Right atrium auricular region (tissue), 2 donors: ENCODE results near the gene PLEKHA8. TPM values are rescaled to one million over a fixed set of nuclear protein-coding genes. Genes with fewer than 3 reads are reported as not detected.

Experiments
- DNase-seq: peaks from one replicate; pipeline ENCODE4 v3.0.0-alpha.2; 2019; ENCODE audit warnings: low spot score
- H3K27ac ChIP-seq, 2 donors: fragments of 200-600 bp; sonication (generic); 1 replicate in 1 of 2; 2 replicates in 1 of 2; pipeline ENCODE4 v1.5.1; 2016 to 2019
- H3K27me3 ChIP-seq, 2 donors: fragments of 200-600 bp; sonication (generic); one replicate each; pipeline versions ENCODE4 v1.5.1 to v1.6.0; 2017 to 2019
- H3K36me3 ChIP-seq: fragments of 200-600 bp; sonication (generic); one replicate; pipeline ENCODE4 v1.5.1; 2016
- H3K4me1 ChIP-seq, 2 donors: fragments of 200-600 bp; sonication (generic); one replicate each; pipeline versions ENCODE4 v1.5.1 to v1.6.0; 2017 to 2019
- H3K4me3 ChIP-seq, 2 donors: fragments of 200-600 bp; sonication (generic); 1 replicate in 1 of 2; 2 replicates in 1 of 2; pipeline ENCODE4 v1.5.1; 2017 to 2019; ENCODE audit warnings: mild to moderate bottlenecking in 1 of 2, moderate library complexity in 1 of 2
- H3K9me3 ChIP-seq, 2 donors: fragments of 200-600 bp; sonication (generic); one replicate each; pipeline ENCODE4 v1.5.1; 2019
- total RNA-seq, 2 donors: library from RNA; depleted of rRNA; stranded (reverse); fragments of >200 nt; gene quantifications; one replicate each; pipeline ENCODE4 v1.1.0, GENCODE V29; 2016
- TF ChIP-seq, protein P1 (sequence below), 2 donors: fragments of 200-600 bp; sonication (generic); IDR thresholded peaks; one replicate each; pipeline ENCODE4 v1.5.1; 2019; ENCODE audit warnings: antibody characterized with exemption in 2 of 2

Gene PLEKHA8
- total RNA-seq, 2 donors from 2014 or later, result 2.0 to 3.3 TPM

DNA sequence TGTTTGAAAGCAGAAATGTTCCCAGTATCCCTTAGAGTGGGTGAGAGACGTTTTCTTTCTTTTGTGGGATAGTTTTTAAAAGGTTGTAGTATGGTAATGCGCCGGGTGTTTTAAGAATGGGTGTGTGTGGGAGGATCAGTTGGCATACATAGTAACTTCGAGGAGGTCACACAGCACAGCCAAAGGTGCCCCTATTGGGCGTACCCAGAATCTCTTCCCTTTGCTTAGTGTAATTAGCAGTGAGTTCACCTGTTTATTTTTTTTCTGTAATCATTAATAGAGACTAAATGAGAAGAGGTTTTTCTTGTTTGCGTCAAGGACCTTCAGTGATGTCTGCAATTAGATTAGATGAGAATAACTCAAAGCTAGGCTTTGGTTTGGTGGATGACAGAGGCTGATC, 1.5 kb downstream of the PLEKHA8 start:
- H3K27me3 ChIP-seq, result no peaks in the 10 kb centered on the region
- peak overlapping the region in 1 of 2 donors; percentile 94 for H3K4me3 ChIP-seq
- TF ChIP-seq, protein P1, sequence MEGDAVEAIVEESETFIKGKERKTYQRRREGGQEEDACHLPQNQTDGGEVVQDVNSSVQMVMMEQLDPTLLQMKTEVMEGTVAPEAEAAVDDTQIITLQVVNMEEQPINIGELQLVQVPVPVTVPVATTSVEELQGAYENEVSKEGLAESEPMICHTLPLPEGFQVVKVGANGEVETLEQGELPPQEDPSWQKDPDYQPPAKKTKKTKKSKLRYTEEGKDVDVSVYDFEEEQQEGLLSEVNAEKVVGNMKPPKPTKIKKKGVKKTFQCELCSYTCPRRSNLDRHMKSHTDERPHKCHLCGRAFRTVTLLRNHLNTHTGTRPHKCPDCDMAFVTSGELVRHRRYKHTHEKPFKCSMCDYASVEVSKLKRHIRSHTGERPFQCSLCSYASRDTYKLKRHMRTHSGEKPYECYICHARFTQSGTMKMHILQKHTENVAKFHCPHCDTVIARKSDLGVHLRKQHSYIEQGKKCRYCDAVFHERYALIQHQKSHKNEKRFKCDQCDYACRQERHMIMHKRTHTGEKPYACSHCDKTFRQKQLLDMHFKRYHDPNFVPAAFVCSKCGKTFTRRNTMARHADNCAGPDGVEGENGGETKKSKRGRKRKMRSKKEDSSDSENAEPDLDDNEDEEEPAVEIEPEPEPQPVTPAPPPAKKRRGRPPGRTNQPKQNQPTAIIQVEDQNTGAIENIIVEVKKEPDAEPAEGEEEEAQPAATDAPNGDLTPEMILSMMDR (IDR thresholded peaks at IDR 0.05), result no peak
- H3K9me3 ChIP-seq, result no peaks in the 10 kb centered on the region
- H3K27ac ChIP-seq, result no peak overlapping the region
- peaks cover 0 to 42% of the 10 kb centered on the region in 2 donors for H3K4me1 ChIP-seq
- H3K36me3 ChIP-seq, result no peaks in the 10 kb centered on the region
- DNase-seq, result no peak

DNA sequence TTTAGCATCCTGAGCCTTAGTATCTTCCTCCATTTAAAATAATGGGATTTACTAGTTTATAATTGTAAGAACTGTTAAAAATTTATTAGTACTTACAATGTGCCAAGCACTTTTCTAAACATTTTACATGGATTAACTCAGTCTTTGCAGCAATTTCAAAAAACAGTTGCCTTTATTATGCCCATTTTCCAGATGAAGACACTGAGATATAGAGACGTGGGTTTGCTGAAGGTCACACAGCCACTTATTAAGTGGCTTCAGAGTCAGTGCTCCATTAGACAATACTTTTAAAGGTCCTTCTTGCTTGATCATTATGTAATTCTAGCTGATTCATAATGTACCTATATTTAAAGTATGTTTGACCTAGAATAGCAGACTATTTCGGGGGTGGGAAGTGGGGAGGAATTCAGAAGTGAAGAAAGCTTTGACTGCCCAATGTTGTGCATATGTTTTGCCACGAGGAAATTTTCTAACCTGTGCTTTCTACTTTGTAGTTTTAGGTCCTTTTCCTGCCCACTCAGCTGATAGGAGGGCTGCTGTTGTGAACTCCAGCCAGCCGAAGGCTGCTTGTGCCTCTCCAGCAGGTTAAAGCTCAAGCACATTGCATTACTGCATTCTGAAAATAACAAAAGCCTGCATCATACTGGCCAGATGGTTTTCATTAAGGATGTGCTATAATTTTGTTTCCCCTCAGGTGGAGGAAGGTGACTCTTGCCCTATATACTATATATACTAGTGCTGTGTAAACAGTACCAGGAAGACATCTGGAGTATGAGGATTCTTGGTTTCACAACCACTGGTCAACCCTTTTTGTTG, 4.3 kb downstream of the PLEKHA8 start:
- no peaks in the 10 kb centered on the region for H3K27me3 ChIP-seq
- H3K27ac ChIP-seq, result no peak overlapping the region
- no peaks in the 10 kb centered on the region for H3K9me3 ChIP-seq
- no peaks in the 10 kb centered on the region for H3K36me3 ChIP-seq
- TF ChIP-seq, protein P1 (IDR thresholded peaks at IDR 0.05), result no peak
- peaks cover 0 to 22% of the 10 kb centered on the region in 2 donors for H3K4me1 ChIP-seq
- H3K4me3 ChIP-seq, result no peak overlapping the region
- DNase-seq, result no peak

DNA sequence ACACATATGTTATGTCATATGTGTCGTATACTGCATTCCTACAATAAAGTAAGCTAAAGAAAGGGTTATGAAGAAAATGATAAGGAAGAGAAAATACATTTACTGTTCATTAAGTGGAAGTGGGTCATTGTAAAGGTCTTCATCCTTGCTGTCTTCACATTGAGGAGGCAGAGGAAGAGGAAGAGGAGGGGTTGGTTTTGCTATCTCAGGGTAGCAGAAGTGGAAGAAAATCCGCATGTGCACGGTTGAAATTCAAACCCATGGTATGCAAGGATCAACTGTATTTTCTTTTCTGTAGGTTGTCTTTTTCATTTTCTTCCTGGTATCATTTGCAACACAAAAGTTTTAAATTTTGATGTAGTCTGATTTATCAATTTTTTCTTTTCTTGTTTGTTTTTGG, 6.3 kb downstream of the PLEKHA8 start:
- H3K27ac ChIP-seq, result no peak overlapping the region
- no peak overlapping the region for H3K4me3 ChIP-seq
- no peaks in the 10 kb centered on the region for H3K36me3 ChIP-seq
- peaks cover 0 to 15% of the 10 kb centered on the region in 2 donors for H3K4me1 ChIP-seq
- TF ChIP-seq, protein P1 (IDR thresholded peaks at IDR 0.05), result no peak
- H3K27me3 ChIP-seq, result no peaks in the 10 kb centered on the region
- no peak for DNase-seq
- no peaks in the 10 kb centered on the region for H3K9me3 ChIP-seq

DNA sequence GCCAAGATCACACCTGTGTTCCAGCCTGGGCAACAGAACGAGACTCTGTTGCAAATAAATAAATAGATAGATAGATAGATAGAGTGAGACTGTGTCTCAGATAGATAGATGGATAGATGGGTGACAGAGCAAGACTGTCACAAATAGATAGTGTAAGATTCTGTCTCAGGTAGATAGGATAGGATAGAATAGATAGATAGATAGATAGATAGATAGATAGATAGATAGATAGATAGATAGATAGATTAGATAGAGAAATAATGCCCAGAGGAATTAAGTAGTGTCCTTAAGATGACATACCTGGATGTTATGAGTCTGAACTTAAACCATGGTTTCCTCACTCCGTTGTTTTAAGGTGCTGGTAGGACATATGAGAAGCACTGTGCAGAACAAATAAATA, 8.0 kb downstream of the PLEKHA8 start:
- H3K36me3 ChIP-seq, result no peaks in the 10 kb centered on the region
- no peaks in the 10 kb centered on the region for H3K9me3 ChIP-seq
- peaks cover 0 to 4% of the 10 kb centered on the region in 2 donors for H3K4me1 ChIP-seq
- H3K27me3 ChIP-seq, result no peaks in the 10 kb centered on the region
- H3K4me3 ChIP-seq, result no peak overlapping the region
- TF ChIP-seq, protein P1 (IDR thresholded peaks at IDR 0.05), result no peak
- DNase-seq, result no peak
- H3K27ac ChIP-seq, result no peak overlapping the region

DNA sequence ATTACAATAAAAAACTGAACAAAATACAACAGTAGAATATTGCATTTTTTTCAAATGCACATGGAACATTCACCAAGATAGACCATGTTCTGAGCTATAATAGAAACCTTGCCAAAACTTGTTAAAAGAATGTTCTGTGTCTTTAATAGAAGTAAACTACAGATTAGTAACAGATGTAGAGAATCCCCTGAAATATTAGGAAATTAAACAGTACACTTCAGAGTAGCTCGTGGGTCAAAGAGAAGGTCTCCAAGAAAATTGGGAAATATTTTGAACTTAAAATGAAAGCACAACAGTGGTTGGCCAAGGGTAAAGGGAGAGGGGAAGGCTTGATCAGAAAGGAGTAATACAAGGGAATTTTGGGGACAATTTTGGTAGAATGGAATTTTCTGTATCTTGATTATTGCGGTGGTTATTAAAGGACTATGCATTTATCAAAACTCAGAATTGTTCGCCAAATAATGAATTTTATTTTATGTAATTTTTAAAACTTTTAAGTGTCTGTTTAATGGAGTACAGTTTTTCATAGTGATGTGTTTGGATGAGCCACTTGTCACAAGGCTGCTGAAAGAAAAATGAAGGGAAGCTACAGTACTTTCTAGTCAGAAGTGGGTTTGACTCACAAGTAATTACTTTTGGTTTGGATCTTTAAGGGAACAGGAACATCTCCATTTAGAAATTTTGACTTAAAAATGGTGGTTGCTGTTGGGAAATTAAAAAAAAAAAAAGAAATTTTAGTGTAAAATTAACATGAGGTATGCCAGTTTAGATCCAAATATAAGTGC, 10.2 kb downstream of the PLEKHA8 start:
- Histone ChIP-seq H3K4me3 (no peak overlapping the region), H3K9me3 (no peaks in the 10 kb centered on the region), H3K27ac (no peak overlapping the region), H3K36me3 (no peaks in the 10 kb centered on the region), H3K27me3 (no peaks in the 10 kb centered on the region), H3K4me1 (no peaks in the 10 kb centered on the region)
- no peak for DNase-seq
- TF ChIP-seq, protein P1 (IDR thresholded peaks at IDR 0.05), result no peak
